Activated naive CD8-positive, alpha-beta T cell treated with anti-CD3 and anti-CD28 coated beads, Interleukin-2, amount 50 U/mL, for 16 hours (primary cell): ENCODE data around the gene RPL27A.
"Not testable (repeated sequence)": the region's sequence is repeated elsewhere in the genome, so short reads cannot be mapped to it uniquely, and the experiment has no call there.

Experiments used
- DNase-seq: peaks from one replicate; pipeline ENCODE4 v3.0.0-alpha.2; 2020; ENCODE audit warnings: low read depth, low spot score

Gene RPL27A

DNA sequence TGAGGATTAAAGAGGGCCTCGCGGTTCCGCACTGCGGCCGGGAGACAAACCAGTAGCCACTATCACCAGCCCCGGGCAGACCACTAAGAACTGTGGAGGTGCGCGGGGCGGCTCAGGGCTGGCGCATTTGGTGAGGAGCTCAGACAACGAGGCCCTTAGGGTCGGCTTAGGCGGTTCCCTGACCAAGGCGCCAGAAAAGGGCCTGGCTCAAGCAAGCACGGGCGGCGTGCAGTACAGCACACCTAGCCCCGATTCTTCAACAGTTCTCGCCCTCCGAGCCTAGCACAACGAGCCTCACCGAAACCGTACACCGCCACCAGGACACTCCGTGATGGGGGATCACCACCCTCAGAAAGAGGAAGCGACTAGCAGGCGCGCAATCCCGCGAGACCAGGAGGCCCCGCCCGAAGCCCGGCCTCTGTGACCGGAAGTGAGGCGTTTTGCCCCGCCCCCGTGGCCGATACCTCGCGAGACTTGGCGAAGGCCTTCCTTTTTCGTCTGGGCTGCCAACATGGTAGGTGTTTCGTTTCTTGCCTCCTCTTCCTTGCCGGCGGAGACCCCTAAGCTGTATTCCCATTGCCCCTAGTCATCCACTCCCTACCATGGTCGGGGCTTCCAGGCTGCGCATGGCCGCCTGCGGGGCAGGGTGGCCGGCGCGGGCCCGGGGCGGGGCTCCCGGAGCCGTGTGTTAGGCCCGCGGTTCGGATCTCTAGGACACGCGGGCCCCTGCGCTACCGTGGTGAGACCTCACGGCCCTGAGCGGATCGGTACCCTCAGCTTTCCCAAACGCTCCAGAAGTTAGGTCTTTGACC is at the start of gene RPL27A, which contains the start of gene TRIM66:
Gene RPL27A, plus strand, starts transcription at position 490 of the 812 bp plus-strand sequence. Its CDS starts 22 bp downstream, at position 512.
Gene TRIM66, minus strand, starts transcription at position 363 of the 812 bp plus-strand sequence. CDS start 10,391 bp downstream, outside the sequence.
- peak; percentile 99 for DNase-seq

DNA sequence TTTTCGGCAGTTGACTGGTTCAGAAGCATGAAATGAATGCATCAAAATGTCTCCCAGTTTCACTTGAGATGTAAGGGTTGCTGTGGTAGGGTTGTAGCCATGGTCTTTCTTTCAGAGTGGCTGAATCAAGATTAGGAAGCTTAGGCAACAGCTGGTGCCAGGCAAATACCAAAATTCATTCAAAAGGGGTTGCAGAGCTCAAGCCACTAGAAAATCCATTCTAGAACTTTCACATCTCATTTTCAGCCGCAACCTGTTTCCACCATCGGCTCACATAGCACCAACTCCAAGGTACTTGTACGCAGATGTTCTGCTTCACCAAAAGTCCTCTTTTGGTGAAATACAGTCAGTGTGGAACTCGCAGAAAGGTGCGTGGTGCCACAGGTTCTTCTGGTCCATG is 48.1 kb upstream of the RPL27A start:
- no peak for DNase-seq

DNA sequence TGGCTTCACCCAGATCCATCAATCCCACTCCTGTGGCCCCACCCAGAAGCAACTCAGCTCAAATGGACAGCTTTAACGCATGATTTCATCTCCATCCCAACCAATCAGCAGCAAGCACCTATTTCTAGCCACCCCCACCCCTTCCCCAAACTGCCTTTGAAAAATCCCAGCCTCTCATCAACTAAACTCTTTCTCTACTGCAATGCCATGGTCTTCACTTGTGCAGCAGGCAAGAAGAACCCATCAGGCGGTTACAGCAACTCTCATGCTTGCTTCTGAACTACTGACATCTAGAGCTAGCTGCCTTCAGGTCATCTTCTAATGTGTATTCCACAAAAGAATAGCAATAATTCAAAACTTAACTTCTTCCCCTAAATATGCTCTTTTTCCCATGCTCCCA is 46.5 kb upstream of the RPL27A start:
- DNase-seq, result no peak

DNA sequence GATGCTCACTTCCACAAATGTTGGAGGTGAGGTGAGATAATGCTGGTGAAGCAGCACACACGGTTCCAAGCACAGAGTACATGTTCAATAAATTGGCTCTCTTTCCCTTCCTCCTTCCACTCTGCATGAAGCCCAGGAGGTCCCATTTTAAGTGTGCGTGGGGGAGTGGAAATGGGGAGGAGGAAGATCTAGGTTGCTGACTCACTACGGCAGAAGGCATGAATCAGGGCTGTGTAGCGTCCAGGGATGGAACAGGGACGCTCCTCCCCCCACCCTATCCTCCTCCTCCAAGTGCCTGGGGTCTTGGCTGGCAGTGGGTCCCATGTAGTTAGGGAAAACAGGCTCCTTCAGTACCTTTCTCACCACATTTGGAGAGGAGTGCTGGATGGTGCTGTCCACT is 44.3 kb upstream of the RPL27A start:
- DNase-seq, result no peak

DNA sequence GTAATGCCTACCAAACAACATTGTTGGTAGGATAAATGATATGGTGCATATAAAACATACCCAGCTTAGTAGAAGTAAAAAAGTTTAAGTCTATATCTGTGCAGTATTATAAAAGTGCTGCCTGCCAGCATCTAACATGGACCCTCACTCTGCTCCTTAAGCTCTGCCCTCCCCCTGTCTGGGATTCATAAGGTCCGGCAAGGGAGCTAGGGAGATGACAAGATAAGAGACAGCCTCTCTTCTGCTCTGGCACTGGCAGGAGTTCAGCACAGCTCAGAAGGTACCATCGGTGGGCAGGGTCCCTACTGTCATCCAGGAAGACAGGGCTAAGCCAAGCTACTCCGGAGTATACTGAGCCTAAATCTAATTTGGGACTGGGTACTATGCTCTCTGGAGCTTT is 42.9 kb upstream of the RPL27A start:
- no peak for DNase-seq

DNA sequence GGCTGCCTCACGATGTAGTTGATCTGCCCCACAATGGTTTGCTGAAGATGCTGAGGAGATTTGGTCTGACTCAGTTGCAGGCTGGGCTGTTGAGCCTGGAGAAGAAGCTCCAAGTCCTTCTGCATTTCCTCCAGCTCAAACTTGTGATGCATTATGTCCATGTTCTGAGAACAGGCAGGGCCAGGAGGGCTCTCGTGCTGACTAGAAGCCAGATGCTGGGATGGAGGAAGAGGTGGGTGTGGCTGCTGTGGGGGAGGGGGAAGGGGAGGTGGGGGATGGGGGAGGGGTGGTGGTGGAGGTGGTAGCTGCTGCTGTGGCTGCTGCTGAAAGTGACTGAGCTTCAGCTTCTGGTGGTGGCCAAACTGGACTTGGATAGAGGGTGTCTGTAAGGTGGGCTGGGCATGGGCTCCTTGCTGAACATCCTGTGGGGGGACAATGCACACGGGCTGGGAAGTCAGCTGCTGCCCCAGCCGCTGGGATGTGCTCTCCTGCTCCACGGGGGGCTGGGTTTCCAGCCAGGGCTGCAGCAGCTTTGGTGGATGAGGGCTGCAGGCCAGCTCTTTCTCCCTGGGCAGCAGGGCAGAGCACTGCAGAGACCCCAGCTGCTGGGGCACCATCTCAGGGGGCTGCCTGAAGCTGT is 42.2 kb upstream of the RPL27A start:
- DNase-seq, result no peak

DNA sequence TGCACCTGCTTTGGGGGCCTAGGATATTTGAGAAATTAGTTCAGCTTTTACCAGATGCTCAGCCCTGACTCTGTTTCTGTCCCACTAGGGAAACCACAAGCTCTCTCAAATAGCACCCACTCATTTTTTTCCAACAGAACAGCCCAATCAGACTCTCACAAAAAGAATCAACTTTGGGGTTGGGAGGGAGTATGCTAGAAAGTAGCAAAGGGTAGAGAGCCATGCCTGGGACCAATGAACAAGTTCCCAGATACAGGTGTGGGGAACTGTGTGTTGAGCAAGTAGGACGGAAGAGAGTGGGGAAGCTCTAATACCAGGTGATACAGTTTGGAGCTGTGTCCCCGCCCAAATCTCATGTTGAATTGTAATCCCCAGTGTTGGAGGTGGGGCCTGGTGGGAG is 41.3 kb upstream of the RPL27A start:
- no peak for DNase-seq

DNA sequence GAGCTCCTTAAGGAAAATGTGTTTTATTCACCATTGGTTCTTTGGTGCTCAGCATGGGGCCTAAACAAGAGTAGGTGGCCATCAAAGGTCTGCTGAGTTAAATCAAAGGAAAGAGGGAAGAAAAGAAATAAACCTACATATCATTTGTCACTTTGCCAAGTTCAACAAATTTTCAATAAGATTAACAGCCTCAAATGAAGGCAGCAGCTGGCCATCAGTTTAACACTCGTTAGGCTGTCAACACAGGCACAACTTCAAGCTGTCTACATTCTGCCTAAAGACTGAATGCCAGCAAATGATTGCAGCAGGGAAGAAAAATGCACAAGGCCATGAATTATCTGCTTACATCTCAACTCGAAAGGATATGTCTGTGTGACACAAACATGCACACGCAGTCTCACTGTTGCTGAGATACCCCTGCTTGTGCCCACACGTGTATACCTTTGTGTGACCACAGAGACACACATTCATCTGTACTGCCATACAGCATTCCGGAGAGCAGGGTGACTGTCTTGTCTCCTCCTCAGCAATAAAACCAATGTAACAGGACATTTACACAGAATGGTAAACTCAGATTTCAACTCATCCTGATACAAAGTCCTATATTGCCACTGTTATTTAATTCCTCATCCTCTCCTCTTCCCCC is 40.3 kb upstream of the RPL27A start:
- DNase-seq, result no peak

DNA sequence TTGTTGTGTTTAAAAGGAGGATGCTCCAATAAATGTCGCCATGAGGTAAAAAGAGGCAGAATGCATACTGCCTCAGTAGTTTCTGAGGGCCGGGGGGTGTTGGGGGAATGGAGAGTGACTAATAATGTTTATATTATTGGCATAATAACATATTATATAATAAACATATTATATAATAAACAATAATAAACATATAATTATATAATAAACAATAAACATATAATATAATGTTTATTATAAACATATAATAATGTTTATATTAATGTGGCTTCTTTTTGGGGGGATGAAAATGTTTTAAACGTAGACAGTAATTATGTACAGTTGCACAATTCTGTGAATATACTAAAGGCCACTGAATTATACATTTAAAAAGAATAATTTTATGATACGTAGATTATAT is 35.7 kb upstream of the RPL27A start:
- no peak for DNase-seq

DNA sequence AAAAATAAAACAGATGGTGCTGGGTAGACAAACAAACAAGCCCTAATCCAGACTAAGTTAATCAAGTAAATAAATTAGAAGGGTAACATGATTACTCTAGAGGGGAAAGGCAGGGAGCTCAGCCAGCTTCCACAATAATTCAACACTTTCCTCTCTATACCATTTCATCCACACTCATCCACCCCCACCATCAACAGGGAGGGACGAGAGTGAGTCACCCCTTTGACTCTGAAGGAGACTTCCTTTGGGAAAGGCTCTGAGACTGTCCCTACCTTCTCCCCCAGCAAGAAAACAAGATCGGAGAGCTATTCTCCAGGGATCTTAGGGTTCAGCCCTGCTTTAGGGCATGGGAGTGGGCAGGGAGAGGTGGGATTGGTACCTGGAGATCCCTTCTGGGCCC is 33.2 kb upstream of the RPL27A start:
- DNase-seq, result no peak

DNA sequence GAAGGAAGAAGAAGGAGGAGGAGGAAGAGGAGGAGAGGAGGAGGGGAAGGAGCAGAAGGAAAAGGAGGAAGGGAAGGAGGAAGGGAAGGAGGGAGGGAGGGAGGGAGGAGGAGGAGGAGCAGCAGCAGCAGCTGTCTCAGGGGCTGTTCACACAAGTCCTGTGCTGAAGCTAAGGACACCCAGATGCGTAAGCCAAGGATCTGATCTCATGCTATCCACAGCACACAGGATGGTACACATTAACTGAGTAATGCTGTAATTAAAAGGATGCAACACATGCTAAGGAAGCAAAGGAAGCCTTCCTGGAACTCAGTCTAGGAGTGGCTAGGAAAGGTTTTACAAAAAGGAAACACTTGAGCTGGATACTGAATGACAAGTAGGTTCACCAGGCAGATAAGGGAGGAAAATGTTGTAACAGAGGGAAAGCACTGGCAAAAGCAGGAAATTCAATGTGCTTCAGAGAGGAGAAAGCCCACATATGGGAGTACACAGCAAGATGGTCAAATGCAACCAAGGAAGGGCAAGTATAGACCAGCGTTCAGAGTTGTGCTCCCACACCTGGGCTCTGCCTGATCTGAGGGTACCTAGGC is 32.1 kb upstream of the RPL27A start:
- DNase-seq, result no peak

DNA sequence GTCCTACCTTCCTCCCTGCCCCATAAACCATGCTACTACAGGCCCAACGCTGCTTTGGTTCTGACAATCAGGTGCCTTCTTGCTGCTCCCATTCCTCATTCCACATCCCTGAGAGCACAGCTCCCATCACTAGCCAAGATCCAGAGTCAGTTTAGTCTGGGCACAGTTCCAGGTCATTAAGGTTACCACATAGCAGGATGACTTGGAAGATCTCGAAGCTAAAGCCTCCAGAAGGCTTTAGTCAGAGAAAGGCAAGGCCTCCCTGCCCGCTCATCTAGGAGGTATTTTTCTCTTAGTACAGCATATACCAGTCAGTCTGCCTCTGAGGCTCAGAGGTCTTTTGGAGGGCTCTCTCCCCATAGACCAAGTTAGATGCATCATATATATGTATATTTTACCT is 30.5 kb upstream of the RPL27A start:
- no peak for DNase-seq

DNA sequence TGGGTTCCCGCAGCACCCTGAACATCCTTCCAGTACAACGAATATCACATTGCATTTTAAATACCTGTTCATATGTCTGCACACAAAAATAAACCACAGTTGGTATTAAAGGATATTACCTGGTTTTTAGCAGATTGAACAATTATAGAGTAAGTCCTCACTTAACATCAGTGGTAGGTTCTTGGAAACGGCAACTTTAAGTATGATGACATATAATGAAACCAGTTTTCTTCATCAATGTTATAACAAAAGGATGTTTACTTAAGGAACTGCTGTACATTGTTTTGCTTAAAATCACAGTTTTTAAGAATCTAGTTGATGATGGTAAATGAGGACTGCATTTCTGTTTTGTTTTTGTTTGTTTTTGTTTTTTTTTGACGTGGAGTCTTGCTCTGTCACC is 28.1 kb upstream of the RPL27A start:
- no peak for DNase-seq

DNA sequence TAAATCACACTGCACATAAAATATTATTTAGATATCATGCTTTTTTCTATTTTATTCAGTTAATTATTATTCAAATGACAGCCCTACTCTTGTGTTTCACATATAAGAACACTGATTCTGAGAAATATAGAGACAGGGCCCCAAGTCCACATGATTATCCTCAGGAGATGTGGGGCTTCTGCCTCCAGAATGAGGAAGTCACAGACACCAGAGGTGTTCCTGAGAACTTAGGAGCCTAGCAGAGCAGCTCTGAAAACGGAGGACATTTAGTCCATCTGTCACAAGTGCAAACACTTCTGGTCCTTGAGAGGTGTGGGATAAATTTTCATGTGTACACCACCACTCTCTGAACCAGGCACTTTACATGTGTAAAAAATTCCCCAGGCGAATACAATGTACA is 26.3 kb upstream of the RPL27A start:
- DNase-seq, result no peak

DNA sequence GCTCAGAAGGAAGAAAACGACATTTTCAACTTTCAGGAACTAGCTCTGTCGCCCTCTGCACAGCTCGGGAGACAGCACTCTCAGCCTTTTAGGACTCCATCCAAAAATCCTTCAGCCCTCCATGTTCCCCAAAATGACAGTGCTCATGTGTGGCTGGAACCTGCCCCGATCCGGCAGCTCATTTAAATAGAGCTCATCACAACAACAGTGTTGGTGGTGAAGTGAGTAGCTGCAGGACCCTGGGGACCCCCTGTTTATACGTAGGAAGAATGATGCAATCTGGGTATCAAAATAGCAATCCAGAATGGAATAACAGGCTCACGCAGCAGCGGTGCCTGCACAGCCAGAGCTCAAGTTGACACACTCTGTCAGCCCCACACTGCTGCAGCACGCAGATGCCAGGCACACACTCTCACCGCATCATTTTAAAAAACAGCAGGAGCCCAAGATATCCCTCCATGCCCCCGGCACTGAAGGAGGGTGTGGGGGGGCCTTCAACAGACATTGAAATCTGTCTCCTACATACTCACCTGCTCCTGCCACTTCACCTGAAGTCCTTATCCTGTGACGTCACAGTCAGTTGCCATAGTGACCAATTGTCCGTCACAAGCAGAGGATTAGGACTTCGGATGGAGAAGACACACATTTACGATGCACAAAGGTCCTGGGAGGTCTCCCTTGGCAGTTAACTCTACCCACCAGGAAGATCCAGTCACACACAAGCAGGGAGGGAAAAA is 24.1 kb upstream of the RPL27A start:
- DNase-seq, result no peak

DNA sequence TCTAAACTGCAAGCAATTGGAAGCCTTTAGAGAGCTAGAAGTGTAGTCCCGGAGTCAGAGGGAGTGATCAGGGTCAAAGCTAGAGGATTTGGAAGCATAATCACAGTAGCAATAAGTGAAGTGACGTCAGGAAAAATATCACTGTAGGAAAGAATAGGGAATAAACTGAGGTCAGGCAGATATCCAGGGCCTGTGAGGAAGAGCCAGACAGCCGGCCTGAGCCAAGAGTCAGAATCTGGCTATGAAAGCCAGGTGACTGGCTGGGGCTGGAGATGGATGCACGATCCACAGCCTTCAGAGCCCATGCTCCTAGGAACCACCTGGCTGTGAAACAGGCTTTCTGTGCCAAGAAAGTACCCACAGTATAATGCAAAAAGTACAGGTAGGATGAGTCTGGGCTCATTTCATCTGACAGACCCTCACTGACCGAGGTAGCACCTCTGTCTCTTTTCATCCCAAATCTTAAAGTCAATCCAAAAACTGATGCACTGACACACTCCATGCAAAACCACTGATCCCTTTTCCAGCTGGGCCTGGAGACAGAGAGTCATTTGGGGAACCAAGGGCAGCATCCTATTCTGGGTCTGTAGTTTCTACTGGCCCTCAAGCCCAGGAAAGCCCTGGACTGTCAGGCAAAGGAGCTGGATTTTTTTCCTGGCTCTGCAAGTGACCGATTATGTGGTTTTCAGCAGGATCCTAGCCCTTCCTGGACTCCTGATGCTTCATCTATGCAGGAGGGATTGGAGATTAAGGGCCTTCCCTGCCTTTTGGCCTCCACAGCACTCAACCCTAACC is 21.4 kb upstream of the RPL27A start:
- no peak for DNase-seq

DNA sequence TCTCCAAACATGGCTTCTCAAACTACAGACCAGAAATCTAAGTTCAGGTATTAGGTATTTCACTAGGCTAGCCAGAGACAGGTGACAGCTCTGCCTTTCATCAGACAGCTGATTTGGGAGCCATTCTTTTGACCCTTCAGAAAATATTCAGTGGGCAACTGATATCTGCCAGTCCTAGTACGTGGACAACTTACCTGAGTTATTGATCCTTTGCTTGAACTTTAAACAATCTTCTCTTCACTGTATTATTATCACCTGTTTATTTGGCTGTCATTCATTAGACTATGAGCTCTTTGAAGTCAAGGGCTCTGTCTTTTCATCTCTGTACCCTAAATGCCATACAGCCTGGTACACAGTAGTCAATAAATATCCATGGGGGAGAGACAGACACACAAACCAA is 17.4 kb upstream of the RPL27A start:
- DNase-seq, result no peak

DNA sequence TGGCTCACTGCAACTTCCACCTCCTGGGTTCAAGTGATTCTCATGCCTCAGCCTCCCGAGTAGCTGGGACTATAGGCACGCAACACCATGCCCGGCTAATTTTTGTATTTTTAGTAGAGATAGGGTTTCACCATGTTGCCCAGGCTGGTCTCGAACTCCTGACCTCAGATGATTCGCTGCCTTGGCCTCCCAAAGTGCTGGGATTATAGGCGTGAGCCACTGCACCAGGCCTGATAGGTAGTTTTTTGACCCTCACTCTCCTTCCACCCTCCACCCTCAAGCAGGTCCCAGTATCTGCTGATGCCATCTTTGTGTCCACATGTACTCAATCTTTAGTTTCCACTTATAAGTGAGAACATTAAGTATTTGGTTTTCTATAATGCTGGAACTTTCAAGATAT is 12.5 kb upstream of the RPL27A start:
- not testable (repeated sequence) for DNase-seq

DNA sequence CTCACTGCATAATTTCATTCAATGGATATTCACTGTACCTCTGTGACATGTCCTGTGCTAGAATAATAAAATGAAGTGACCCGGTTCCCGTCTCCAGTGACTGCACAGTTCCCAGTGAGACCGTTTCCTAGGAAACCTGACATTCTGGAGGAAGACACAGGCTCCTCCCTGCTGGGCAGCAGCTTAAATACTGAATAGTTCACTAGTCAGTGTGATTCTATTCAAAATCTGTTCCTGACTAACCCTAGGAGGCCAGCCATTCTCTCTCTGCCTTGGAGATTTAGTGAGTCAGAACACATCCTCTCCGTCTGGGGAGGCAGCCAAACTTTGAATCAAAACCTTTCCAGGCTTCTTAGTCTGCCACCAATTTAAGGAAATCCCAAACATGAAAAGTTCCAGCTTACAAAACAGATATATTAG is 11.4 kb upstream of the RPL27A start:
- no peak for DNase-seq

DNA sequence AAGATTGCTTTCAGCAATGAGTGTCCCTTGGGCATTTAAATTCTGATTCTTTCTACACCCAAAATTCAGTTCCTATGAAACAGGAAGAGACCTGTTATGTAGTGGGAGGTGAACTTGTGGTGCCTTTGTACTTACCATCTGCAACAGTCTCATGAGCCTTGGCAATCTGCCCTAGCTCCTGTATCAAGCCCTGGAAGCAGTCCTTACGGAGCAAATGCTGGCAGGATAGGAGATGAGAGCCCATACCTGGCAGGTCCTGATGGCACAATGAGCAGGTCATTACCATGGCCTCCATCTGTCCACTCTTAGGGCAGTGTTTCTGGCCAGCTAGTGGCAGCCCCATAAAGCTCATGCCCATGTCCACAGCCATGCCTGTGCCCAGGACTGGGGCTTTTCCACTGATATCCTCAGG is 10.9 kb upstream of the RPL27A start:
- no peak for DNase-seq

DNA sequence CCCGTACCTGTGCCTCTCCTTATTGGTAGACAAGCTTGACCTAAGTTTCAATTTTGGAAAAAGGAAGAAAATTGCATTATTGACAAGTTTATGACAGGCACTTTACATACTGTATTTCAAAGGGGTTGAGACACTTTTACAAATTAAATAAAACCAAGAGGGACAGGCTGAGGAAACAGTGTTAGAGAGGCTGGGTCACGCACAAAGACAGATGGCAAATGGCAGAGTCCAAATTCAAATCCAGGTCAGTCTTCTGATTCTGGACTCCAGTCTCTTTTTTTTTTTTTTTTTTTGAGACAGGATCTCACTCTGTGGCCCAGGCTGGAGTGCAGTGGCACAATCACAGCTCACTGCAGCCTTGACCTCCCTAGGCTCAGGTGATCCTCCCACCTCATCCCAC is 10.2 kb upstream of the RPL27A start:
- DNase-seq, result no peak
